CD1c-positive myeloid dendritic cell (primary cell): ENCODE measurements around the gene ARMC2.

Source experiments
- DNase-seq: peaks from one replicate; pipeline ENCODE4 v3.0.0-alpha.2; 2016; ENCODE audit errors: extremely low spot score

ARMC2 gene

GRCh38 chr6:109015176-109015575, 167.0 kb downstream of the ARMC2 start:
- no peak for DNase-seq

GRCh38 chr6:109019911-109020310, 171.7 kb downstream of the ARMC2 start:
- no peak for DNase-seq

GRCh38 chr6:109021870-109022269, 173.6 kb downstream of the ARMC2 start:
- DNase-seq, result no peak

- DNase-seq, result no peak
Observed at GRCh38 chr6:109023356-109023925, 175.2 kb downstream of the ARMC2 start.
